Activated T-cell treated with anti-CD3 and anti-CD28 coated beads, Interleukin-2, amount 50 U/mL, for 72 hours (primary cell): ENCODE results near the gene SDF4. TPM values are rescaled to one million over a fixed set of nuclear protein-coding genes. Genes with fewer than 3 reads are reported as not detected.

ENCODE experiments used
- ATAC-seq, 2 donors: fragments of 150-1000 bp; cut with Tn5 transposase; replicated peaks in 1 of 2; 2 replicates each; pipeline ENCODE4 v1.10.0; 2021; ENCODE audit warnings: moderate library complexity in 2 of 2, mild to moderate bottlenecking in 1 of 2
- DNase-seq, 2 donors: peaks; one replicate each; pipeline ENCODE4 v3.0.0; 2021 to 2022; ENCODE audit warnings: mixed read lengths in 1 of 2
- H3K27ac Mint-ChIP-seq: one replicate; pipeline ENCODE4 v1.8.0; 2022; ENCODE audit warnings: mild to moderate bottlenecking, moderate library complexity, mixed read lengths
- H3K27me3 Mint-ChIP-seq: one replicate; pipeline ENCODE4 v1.8.0; 2022; ENCODE audit warnings: low read depth, mixed read lengths
- H3K36me3 Mint-ChIP-seq, 2 donors: one replicate each; pipeline ENCODE4 v1.8.0; 2022; ENCODE audit warnings: mixed read lengths in 2 of 2, mild to moderate bottlenecking in 1 of 2; ENCODE audit not compliant: insufficient read depth in 2 of 2
- H3K4me1 Mint-ChIP-seq: one replicate; pipeline ENCODE4 v1.8.0; 2022; ENCODE audit warnings: low read depth, mixed read lengths
- H3K4me3 Mint-ChIP-seq, 2 donors: one replicate each; pipeline ENCODE4 v1.8.0; 2022; ENCODE audit warnings: mild to moderate bottlenecking in 2 of 2, mixed read lengths in 2 of 2, moderate library complexity in 2 of 2
- H3K9me3 Mint-ChIP-seq, 2 donors: one replicate each; pipeline ENCODE4 v1.8.0; 2022; ENCODE audit warnings: mixed read lengths in 2 of 2
- total RNA-seq, 2 donors: library from RNA; stranded (reverse); gene quantifications; one replicate each; pipeline ENCODE4 v1.2.3, GENCODE V29; 2022

Gene SDF4, protein sequence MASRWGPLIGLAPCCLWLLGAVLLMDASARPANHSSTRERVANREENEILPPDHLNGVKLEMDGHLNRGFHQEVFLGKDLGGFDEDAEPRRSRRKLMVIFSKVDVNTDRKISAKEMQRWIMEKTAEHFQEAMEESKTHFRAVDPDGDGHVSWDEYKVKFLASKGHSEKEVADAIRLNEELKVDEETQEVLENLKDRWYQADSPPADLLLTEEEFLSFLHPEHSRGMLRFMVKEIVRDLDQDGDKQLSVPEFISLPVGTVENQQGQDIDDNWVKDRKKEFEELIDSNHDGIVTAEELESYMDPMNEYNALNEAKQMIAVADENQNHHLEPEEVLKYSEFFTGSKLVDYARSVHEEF
- 100 to 1,000 TPM; 188 to 348 TPM for total RNA-seq

GRCh38 chr1:1231400-1232207, at the start of gene SDF4:
TSS of gene SDF4 (minus strand) at chr1:1232001. CDS start at chr1:1228772, 3,229 bp downstream.
- peak; percentile 96 to 97 for ATAC-seq
- H3K27me3 Mint-ChIP-seq = no peaks in the 10 kb centered on the region
- H3K4me3 Mint-ChIP-seq = peak within 1 kb of the TSS; percentile 93 to 100
- H3K9me3 Mint-ChIP-seq = peaks cover 0 to 1% of the 10 kb centered on the region in 2 donors
- H3K36me3 Mint-ChIP-seq = peaks cover 7 to 18% of the 10 kb centered on the region in 2 donors
- H3K27ac Mint-ChIP-seq = peak within 1 kb of the TSS; percentile 99
- peaks cover 37% of the 10 kb centered on the region for H3K4me1 Mint-ChIP-seq
- DNase-seq = peak; percentile 98

- DNase-seq (no peak), ATAC-seq (no peak)
- peaks cover 12% of the 10 kb centered on the region for H3K4me1 Mint-ChIP-seq
- H3K27me3 Mint-ChIP-seq = no peaks in the 10 kb centered on the region
- no peaks in the 10 kb centered on the region for H3K36me3 Mint-ChIP-seq
- peaks cover 0 to 2% of the 10 kb centered on the region in 2 donors for H3K9me3 Mint-ChIP-seq
- H3K27ac Mint-ChIP-seq = no peak overlapping the region
- no peak overlapping the region for H3K4me3 Mint-ChIP-seq
These were observed 49.1 kb upstream of the SDF4 start for GRCh38 chr1:1280782-1281481.

DNA sequence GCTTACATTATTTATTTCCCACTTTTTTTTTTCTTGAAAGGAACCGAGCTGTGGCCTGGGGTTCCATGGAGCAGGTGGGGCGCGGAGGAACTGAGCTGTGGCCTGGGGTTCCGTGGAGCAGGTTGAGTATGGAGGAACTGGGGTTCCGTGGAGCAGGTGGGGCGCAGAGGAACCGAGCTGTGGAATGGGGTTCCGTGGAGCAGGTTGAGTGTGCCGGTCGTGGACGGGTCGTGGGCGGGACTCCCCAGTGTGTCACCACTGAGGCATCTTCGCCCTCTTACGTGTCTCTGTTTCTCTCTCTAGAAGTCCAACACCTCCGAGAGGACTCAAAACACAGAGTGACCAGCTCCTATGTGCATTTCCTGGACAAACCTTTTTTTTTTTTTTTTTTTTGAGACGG, 47.2 kb upstream of the SDF4 start:
- no peaks in the 10 kb centered on the region for H3K36me3 Mint-ChIP-seq
- no peaks in the 10 kb centered on the region for H3K27me3 Mint-ChIP-seq
- no peak overlapping the region for H3K4me3 Mint-ChIP-seq
- H3K27ac Mint-ChIP-seq = no peak overlapping the region
- DNase-seq (no peak), ATAC-seq (no peak)
- peaks cover 0 to 2% of the 10 kb centered on the region in 2 donors for H3K9me3 Mint-ChIP-seq
- H3K4me1 Mint-ChIP-seq = peaks cover 17% of the 10 kb centered on the region

GRCh38 chr1:1278620-1279019, 46.8 kb upstream of the SDF4 start:
- no peak for DNase-seq
- H3K4me3 Mint-ChIP-seq = no peak overlapping the region
- ATAC-seq = no peak
- no peak overlapping the region for H3K27ac Mint-ChIP-seq
- H3K27me3 Mint-ChIP-seq = no peaks in the 10 kb centered on the region
- H3K9me3 Mint-ChIP-seq = peaks cover 0 to 2% of the 10 kb centered on the region in 2 donors
- H3K4me1 Mint-ChIP-seq = peaks cover 16% of the 10 kb centered on the region
- no peaks in the 10 kb centered on the region for H3K36me3 Mint-ChIP-seq

DNA sequence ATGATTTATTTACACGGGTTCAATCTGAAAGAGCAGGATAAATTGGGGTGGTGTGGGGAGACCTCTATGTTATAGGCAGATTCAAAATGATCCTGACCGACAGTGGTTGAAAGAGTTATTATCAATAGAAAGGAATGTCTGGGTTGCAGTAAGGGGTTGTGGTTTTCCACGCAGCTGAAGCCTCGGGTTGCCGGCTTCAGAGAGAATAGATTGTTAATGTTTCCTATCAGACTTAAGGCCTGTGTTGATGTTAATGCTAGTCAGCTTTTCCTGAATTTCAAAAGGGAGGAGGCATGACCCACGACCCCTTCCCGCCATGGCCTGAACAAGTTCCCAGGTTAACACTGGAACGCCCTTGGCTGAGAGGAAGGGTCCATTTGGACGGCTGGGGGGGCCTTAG, 44.0 kb upstream of the SDF4 start:
- peak overlapping the region; percentile 8 to 10 for H3K4me3 Mint-ChIP-seq
- H3K27me3 Mint-ChIP-seq = no peaks in the 10 kb centered on the region
- H3K9me3 Mint-ChIP-seq = no peaks in the 10 kb centered on the region

DNA sequence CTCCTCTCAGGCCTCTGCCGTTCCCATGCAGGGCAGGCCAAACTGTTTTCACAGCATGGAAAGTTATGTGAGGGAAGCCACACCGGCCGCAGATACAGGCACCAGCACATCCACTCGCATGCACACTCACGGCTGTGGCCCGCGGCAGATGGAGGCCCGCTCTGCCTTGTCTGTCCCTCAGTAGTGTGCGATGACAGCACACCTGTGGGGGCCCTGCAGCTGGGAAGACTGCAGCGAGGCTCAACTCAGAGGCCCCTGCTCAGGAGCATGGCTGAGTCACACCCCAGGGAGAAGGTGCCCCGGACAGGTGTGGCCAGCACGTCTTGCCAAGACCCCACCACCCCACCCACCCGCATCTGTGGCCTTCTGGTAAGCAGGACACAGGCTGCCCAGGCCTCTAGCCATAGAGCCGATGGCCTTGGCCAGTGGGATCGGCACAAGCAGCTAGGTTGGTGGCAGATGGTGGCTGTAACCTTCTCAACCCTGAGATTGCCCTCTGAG, 43.2 kb upstream of the SDF4 start:
- peak overlapping the region; percentile 75 to 83 for H3K4me3 Mint-ChIP-seq
- ATAC-seq (no peak), DNase-seq (no peak)
- H3K27me3 Mint-ChIP-seq = no peaks in the 10 kb centered on the region
- H3K9me3 Mint-ChIP-seq = no peaks in the 10 kb centered on the region
- no peak overlapping the region for H3K27ac Mint-ChIP-seq
- H3K36me3 Mint-ChIP-seq = peaks cover 1 to 8% of the 10 kb centered on the region in 2 donors
- peaks cover 33% of the 10 kb centered on the region for H3K4me1 Mint-ChIP-seq

More for the DNA sequence above, 44.0 kb upstream of the SDF4 start:
- ATAC-seq (no peak), DNase-seq (no peak)
- Mint-ChIP-seq H3K4me1 (peaks cover 25% of the 10 kb centered on the region), H3K36me3 (peaks cover 0 to 3% of the 10 kb centered on the region in 2 donors), H3K27ac (peak overlapping the region; percentile 81)

GRCh38 chr1:1274299-1274930, 42.6 kb upstream of the SDF4 start:
- H3K4me1 Mint-ChIP-seq = peaks cover 36% of the 10 kb centered on the region
- ATAC-seq (peak in 1 of 2 donors; percentile 27), DNase-seq (no peak)
- H3K27ac Mint-ChIP-seq = no peak overlapping the region
- H3K9me3 Mint-ChIP-seq = no peaks in the 10 kb centered on the region
- peak overlapping the region; percentile 75 to 83 for H3K4me3 Mint-ChIP-seq
- no peaks in the 10 kb centered on the region for H3K27me3 Mint-ChIP-seq
- peaks cover 1 to 9% of the 10 kb centered on the region in 2 donors for H3K36me3 Mint-ChIP-seq

DNA sequence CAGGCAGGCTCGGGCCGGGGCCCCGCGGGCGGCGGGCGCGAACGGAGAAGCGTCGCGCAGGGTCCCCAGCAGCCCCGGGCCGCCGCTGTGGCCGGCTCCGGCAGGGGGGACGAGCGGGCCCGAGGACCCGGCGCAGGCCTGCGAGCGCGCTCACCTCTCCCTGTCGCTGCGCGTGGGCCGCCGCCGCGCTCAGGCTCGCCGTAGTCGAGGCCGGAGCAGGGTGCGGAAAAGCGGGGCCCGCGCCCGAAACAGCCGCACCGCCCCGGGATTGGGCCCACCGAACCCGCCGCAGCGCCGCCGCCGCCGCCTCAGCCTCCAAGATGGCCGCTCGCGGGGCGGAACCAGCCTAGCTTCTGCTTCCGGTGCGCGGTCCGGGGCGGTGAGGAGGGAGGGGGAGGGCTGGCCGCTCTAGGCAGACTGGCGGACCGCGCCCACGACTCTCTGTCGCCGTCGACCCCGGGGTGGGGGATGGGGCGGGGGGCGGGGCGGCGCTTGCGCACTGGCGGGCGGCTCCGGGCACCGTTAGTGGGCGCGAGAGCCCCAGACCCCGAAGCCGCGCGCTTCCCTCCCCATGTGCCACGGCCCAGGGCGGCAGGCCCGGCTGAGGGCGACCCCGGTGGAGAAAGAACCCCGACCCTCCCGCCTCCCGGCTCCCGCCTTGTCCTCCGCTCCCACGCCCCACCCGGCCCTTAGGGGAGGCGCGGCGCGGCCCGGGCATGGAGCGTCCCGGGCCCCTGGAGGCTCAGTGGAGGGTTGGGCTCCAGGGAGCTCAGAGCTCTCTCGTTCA, 41.9 kb upstream of the SDF4 start, which contains the start of gene UBE2J2:
Gene UBE2J2 (minus strand): TSS at position 343 of the 787 bp plus-strand sequence. CDS start 5,862 bp downstream, outside the sequence.
- ATAC-seq (peak; percentile 96 to 97), DNase-seq (peak; percentile 93 to 94)
- Mint-ChIP-seq H3K4me3 (peak within 1 kb of the TSS; percentile 85 to 88), H3K9me3 (no peaks in the 10 kb centered on the region), H3K27me3 (no peaks in the 10 kb centered on the region), H3K27ac (peak within 1 kb of the TSS; percentile 63), H3K4me1 (peaks cover 36% of the 10 kb centered on the region), H3K36me3 (peaks cover 1 to 9% of the 10 kb centered on the region in 2 donors)

DNA sequence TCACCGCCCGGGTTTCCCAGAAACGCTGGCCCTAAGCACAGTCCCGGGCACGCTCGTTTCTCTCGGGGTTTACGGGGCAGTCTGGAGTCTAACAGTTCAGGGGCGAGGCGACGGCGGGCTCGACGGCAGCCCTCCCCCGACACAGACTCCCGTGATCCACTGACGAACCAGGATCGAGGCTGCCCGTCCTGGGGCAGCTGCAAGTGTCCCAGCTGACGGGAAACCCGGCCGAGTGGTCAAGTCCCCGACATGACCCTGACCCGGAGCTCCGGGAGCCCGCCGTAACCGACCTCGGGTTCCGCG, 41.4 kb upstream of the SDF4 start:
- Mint-ChIP-seq H3K36me3 (peaks cover 1 to 9% of the 10 kb centered on the region in 2 donors), H3K27me3 (no peaks in the 10 kb centered on the region), H3K27ac (peak overlapping the region; percentile 63), H3K4me3 (peak overlapping the region; percentile 85 to 88), H3K4me1 (peaks cover 36% of the 10 kb centered on the region), H3K9me3 (no peaks in the 10 kb centered on the region)
- DNase-seq (no peak), ATAC-seq (no peak)

DNA sequence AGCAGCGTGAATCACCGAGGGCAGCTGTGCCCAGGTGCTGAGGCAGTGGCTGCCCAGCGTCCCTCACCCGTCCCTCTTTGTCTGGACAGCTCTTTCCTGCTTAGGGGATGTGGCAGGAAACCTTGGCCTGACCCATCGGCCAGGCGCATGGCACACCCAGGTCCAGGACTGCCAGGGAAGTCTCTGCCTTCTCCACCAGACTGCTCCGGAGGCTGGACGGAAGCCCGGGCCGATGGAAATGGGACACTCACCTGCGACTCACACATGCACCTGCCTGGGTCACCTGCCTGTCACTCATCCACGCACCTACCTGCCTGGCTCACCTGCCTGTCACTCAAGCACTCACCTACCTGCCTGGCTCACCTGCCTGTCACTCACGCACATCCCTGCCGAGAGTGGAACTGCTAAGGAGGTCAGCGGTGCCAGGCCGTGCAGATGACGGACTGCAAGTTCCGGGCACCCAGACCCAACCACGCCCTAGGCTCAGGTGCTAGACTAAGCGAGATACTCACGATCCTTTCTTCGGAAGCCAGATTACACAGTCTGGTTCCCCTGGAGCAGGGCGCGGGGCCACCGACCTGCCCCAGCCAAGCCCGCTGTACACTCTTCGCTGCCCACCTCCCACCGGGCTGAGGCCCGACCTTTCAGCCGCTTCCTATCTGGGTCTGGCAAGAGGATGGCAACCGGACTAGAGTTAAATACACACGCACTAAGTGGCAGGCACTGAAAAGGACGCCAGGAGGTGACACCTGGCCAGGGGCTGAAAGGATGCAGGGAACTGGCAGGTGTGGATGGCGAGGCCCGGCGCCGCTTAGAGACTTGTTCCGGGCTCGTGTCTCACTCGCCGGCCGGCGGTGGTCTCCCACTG, 40.8 kb upstream of the SDF4 start:
- Mint-ChIP-seq H3K27ac (peak overlapping the region; percentile 63), H3K4me1 (peaks cover 36% of the 10 kb centered on the region), H3K9me3 (no peaks in the 10 kb centered on the region), H3K4me3 (peak overlapping the region; percentile 85 to 88), H3K36me3 (peaks cover 1 to 9% of the 10 kb centered on the region in 2 donors), H3K27me3 (no peaks in the 10 kb centered on the region)
- DNase-seq = peak in 1 of 2 donors; percentile 25
- ATAC-seq = no peak

- Mint-ChIP-seq H3K9me3 (no peaks in the 10 kb centered on the region), H3K4me3 (peak overlapping the region; percentile 68 to 88), H3K36me3 (peaks cover 1 to 15% of the 10 kb centered on the region in 2 donors), H3K4me1 (peaks cover 46% of the 10 kb centered on the region), H3K27me3 (no peaks in the 10 kb centered on the region), H3K27ac (peak overlapping the region; percentile 90)
- DNase-seq (no peak), ATAC-seq (no peak)
These were observed 39.0 kb upstream of the SDF4 start for GRCh38 chr1:1270813-1271212.
